Left ventricle myocardium superior (tissue), 1 donor: Measurements from ENCODE around the gene TICAM1. TPM values are rescaled to one million over a fixed set of nuclear protein-coding genes. Genes with fewer than 3 reads are reported as not detected.
"Not testable (repeated sequence)": the region's sequence is repeated elsewhere in the genome, so short reads cannot be mapped to it uniquely, and the experiment has no call there.

Source experiments
- ATAC-seq: fragments of 200-7000 bp; cut with Tn5 transposase; one replicate; pipeline ENCODE4 v1.9.1; 2020; ENCODE audit warnings: mild to moderate bottlenecking, moderate library complexity
- DNase-seq: peaks from one replicate; pipeline ENCODE4 v3.0.0-alpha.2; 2020
- intact Hi-C: fragments of 100-400 bp; cut with micrococcal nuclease; formaldehyde crosslinking; loops from one replicate; pipeline ENCODE4 v1.11.0; 2022
- long read RNA-seq: library from polyadenylated mRNA; unstranded; transcript quantifications from one replicate; pipeline ENCODE4 v2.0.0, GENCODE V29; 2021
- total RNA-seq: library from RNA; stranded (reverse); fragmentation: NEBNext Ultra II Directional; extraction: Animal tissue kit (Norgen Biotek cat#: 25700); gene quantifications from one replicate; pipeline ENCODE4 v1.2.1, GENCODE V29; 2021
- donor health status: DM: no; HTN: yes; CAD: no; lungs with severe emphysema.

The TICAM1 gene
- total RNA-seq: 6.2 TPM
- long read RNA-seq, partial matches to known transcripts: 0 of 4 reads
- long read RNA-seq, other reads (novel, unspliced or antisense): 4 of 4 reads

DNA sequence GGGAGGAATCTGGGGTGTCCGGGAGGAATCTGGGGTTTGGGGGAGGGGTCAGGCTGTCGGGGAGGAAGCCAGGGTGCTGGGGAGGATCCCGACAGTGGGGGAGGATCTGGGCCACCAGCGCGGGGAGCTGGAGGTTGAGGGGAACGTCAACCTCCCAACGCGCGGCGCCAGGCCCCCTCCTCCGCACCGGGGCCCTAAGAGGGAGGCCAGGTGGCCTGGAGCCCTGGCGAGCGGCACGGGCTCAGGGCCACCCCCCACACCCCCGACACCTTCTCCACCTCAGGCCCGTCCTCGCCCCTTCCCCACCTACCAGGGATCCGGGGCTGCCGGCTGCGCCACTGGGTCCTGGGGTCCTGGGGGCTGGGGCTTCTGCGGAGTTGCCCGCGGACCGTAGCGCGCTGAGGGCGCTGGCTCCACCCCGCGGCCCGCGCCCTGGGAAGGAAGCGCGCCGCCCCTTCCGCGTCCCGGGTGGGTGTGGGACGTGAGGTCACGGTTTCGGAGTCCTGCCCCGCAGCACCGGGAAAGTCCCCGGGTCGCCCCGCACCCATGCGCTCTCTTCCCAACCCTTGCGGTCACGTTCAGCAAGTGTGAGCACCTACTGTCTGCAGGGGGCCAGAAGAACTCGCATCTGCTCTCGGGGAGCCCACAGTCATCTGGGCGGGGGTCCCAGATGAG lies at the start of gene TICAM1:
TICAM1 (minus strand) TSS at position 409 of the 675 bp plus-strand sequence. CDS start 13,335 bp downstream, outside the sequence.
- intact Hi-C loops: no loop called here

DNA sequence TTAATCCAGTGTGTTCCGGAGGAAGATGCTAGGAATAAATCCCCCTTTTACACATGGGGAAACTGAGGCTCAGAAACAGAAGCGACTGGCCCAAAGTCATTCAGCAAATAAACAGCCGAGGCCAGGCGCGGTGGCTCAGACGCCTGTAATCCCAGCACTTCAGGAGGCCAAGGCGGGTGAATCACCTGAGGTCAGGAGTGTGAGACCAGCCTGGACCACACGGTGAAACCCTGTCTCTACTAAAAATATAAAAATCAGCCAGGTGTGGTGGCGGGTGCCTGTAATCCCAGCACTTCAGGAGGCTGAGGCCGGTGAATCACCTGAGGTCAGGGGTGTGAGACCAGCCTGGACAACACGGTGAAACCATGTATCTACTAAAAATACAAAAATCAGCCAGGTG lies 47.5 kb upstream of the TICAM1 start:
- ATAC-seq (no peak), DNase-seq (no peak)
- intact Hi-C loops: loop anchor here (10.0 kb wide), 1 partner anchor 156 kb away; no protein-coding TSS in a partner anchor

More for the DNA sequence above, at the start of gene TICAM1:
- DNase-seq (peak; percentile 89), ATAC-seq (peak; percentile 98)

DNA sequence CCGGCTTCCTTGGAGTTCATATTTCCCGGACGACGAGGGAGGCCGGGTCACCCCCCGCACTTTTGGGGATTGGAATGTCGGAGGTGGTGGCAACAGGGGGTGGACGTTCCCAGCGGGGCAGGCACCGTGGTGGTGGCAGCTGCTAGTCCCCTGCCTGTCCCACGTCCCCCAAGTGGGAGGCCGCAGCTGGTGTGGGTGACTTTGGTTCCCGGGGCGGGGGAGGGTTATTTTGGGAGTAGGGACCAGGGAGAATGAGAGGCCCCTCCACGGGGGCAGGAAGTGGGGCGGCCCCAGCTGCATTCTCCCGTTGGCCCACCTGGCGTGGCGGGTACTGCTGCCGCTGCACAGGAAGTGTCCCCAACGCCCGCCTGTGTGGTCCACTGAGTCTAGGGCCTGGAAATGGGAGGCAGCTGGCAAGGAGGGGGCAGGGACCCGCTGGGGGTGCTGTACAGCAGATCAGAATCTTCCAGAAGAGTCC lies 47.0 kb upstream of the TICAM1 start:
- peak; percentile 84 for ATAC-seq
- DNase-seq: peak; percentile 73
- intact Hi-C loops: loop anchor here (10.0 kb wide), 1 partner anchor 156 kb away; no protein-coding TSS in a partner anchor

- intact Hi-C loops: loop anchor here (10.0 kb wide), 1 partner anchor 157 kb away; no protein-coding TSS in a partner anchor
- peak; percentile 77 for DNase-seq
- peak; percentile 93 for ATAC-seq
Measured at GRCh38 chr19:4877753-4878490, 46.4 kb upstream of the TICAM1 start.

DNA sequence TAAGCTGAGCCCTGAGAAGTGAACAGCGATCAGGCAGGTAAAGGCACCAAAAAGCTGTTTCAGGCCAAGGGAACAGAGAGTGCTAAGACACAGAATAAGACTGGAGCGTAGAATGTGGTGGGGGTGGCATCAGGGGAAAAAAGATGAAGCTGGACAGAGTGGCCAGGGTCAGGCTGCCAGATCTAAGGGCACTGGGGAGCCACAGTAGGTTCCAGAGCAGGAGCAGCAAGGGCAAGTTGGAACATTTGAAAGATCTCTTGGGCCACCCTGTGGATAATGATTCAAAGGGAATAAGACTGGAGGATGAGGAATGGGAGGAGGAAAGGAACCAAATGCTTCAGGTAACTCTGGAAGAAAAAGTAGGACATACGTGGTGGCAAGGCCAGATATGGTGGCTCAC lies 42.4 kb upstream of the TICAM1 start:
- ATAC-seq: no peak
- intact Hi-C loops: loop anchor here (10.0 kb wide), 1 partner anchor 161 kb away; no protein-coding TSS in a partner anchor

GRCh38 chr19:4871711-4872110 lies 40.2 kb upstream of the TICAM1 start:
- intact Hi-C loops: loop anchor here (10.0 kb wide), 1 partner anchor 163 kb away; no protein-coding TSS in a partner anchor
- DNase-seq (no peak), ATAC-seq (no peak)

More for the DNA sequence above, 42.4 kb upstream of the TICAM1 start:
- DNase-seq: no peak

DNA sequence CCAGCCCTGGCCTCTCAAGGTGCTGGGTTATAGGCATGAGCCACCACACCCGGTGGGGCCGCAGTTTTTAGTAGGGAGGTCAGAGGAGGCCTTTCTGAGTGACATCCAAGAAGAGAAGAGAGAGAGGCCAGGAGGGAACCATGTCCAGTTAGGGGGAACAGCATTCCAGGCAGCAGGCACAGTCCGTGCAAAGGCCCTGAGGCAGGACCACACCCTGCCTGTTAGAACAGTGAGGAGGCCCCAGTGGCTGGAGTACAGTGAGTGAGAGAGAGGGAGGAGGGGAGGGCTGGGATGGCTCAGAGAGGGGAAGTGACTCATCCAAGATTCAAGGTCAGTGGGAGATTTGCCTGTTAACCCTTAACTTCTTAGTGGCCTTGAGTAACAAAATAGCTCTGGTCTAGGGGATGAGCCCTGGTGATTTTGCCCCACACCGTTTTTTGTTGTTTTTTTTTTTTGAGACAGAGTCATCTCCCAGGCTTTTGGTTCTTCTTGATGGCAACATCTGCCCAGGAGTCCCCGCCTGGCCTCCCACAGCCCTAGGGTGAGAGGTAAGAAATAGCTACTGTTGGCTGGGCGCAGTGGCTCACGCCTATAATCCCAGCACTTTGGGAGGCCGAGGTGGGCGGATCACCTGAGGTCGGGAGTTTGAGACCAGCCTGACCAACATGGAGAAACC lies 38.7 kb upstream of the TICAM1 start:
- DNase-seq: peak; percentile 38
- no peak for ATAC-seq
- intact Hi-C loops: loop anchor here (10.0 kb wide), 1 partner anchor 165 kb away; no protein-coding TSS in a partner anchor

DNA sequence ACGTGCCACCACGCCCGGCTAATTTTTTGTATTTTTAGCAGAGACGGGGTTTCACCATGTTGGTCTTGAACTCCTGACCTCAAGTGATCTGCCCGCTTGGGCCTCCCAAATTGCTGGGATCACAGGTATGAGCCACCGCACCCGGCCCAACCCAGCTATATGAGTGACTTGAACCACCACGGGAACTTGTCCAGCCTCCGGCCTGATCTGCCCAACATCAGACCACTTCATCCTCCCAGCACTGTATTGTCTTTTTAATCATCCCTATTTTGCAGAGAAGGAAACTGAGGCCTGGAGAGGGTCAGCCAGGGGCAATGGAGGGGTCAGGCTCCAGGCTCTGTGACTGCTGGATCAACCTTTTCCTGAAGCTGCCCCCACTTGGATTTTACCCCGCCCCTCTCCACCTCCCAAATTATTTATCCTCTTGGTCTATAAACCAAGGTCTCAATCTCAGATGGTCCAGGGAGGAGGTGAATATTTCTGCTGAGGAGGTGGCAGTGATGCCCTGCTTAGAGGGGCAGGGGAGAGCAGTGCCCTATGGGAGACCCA lies 36.8 kb upstream of the TICAM1 start:
- intact Hi-C loops: no loop called here
- ATAC-seq (no peak), DNase-seq (no peak)

DNA sequence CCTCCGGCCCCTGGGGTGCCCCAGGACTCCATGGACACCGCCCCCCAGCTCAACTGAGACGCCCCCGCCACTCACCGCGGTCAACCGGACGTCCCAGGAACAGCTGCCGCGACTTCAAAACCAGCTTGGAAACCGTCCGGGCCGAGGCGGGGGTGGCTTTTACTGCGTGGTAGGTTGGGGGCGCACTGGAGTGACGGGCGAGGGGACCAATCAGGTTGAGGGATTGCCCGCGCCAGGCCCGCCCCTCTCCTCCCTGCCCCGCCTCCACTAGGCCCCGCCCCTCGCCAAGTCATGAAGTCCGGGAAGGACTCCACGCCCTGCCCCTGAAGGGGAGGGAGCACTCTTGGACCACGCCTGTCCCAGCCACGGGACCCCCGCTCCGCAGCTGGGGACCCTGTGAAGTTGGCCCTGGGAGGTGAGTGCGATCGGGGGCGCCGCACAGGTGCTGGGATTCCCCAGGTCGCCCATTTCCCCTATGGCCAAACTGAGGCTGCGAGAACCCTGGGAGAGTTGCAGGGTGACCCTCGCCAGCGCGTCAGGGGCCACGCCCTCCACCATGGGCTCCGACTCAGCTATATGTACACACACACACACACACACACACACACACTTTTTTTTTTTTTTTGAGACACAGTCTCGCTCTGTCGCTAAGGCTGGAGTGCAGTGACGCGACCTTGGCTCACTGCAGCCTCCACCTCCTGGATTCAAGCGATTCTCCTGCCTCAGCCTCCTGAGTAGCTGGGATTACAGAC lies 36.2 kb upstream of the TICAM1 start, which contains the start of gene PLIN3:
PLIN3 (minus strand) TSS at position 134 of the 752 bp plus-strand sequence. CDS start 6,273 bp downstream, outside the sequence.
- DNase-seq (peak; percentile 98), ATAC-seq (peak; percentile 98)
- intact Hi-C loops: no loop called here

GRCh38 chr19:4866595-4867424 lies 35.3 kb upstream of the TICAM1 start:
- DNase-seq (peak; percentile 76), ATAC-seq (peak; percentile 39)
- intact Hi-C loops: no loop called here

DNA sequence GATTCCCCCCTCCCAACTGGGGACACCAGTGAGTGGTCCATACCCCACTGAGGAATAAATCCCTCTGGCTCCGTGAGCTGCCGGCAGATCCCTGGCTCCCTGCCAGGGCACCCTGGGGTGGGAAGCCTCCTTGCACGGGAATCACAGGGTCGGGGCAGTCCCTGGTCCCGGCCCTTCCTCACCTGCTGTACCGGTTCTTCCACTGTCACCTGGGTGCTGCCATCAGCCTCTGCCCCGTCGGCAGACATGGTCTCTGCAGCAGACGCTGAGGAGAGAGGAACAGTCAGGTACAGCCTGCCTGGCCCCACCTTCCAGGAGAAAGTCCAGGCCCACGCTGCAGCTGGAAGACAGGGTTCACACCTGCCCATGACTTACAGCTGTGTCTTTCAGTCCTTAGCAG lies 29.6 kb upstream of the TICAM1 start:
- intact Hi-C loops: no loop called here
- no peak for DNase-seq
- ATAC-seq: no peak

GRCh38 chr19:4859697-4860096 lies 28.2 kb upstream of the TICAM1 start:
- DNase-seq (no peak), ATAC-seq (no peak)
- intact Hi-C loops: no loop called here

GRCh38 chr19:4856468-4856867 lies 25.0 kb upstream of the TICAM1 start:
- ATAC-seq, intact Hi-C loops, DNase-seq: not testable (repeated sequence)

DNA sequence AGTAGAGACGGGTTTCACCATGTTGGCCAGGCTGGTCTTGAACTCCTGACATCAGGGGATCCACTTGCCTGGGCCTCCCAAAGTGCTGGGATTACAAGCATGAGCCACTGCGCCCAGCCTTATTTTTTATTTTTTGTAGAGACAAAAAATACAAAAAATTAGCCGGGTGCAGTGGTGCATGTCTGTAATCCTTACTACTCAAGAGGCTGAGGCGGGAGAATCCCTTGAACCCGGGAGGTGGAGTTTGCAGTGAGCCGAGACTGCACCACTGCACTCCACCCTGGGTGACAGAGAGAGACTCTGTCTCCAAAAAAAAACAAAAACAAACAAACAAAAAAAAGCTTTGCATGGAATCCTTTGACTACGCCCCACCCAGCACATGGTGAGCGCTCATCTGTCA lies 22.0 kb upstream of the TICAM1 start:
- ATAC-seq, intact Hi-C loops, DNase-seq: not testable (repeated sequence)

GRCh38 chr19:4852484-4852883 lies 21.0 kb upstream of the TICAM1 start:
- DNase-seq: no peak
- peak; percentile 8 for ATAC-seq
- intact Hi-C loops: no loop called here

DNA sequence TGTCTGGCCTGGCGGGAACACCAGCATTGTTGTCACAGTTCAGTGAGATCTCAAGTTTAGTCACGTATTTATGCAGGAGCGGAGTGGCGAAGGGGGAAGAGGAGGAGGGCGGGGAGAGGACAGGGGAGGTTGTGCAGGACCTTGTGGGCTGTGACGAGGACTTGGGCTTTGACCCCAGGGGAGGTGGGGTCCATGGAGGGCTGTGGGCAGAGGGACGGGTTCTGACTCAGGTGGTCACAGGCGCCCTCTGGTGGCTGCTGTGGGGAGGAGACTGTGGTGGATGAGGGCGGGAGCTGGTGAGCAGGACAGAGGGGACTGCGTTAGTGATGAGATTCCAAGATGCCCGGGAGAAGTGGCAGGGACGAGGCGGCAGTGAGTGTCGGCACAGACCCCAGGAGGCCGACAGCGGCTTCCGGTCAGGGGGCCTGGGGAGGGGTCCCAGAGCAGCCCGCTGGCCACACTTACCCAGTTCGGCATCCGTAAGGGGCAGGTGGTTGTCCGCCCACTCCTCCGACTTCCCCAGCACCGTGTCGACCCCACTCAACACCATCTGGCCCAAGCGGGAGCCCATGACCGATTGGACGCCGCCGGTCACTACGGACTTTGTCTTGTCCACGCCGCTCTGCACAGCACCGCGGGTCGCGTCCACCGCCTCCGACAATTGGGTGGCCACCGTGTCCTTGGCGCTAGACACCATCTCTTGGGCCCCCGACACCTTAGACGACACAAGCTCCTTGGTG lies 20.2 kb upstream of the TICAM1 start:
- ATAC-seq (peak; percentile 88), DNase-seq (peak; percentile 88)
- intact Hi-C loops: no loop called here

DNA sequence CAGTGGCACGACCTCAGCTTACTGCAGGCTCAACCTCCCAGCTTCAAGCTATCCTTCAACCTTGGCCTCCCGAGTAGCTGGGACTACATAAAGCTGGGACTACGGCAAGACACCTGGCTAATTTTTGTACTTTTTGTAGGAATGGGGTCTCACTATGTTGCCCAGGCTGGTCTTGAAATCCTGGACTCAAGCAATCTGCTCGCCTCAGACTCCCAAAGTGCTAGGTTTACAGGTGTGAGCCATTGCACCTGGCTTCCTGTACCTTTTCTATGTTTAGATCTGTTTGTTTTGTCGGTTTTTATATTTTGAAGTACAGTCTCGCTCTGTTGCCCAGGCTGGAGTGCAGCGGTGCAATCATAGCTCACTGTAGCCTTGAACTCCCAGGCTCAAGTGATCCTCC lies 17.5 kb upstream of the TICAM1 start:
- DNase-seq (no peak), ATAC-seq (no peak)
- intact Hi-C loops: no loop called here
